Myocyte (in vitro differentiated cells): ENCODE measurements around the gene CBX6. TPM values are rescaled to one million over a fixed set of nuclear protein-coding genes. Genes with fewer than 3 reads are reported as not detected.

Experiments
- DNase-seq: peaks from one replicate; pipeline ENCODE4 v3.0.0-alpha.2; 2012; ENCODE audit warnings: low read depth
- total RNA-seq: library from RNA; depleted of rRNA; stranded (reverse); fragments of >200 nt; gene quantifications from 2 replicates; pipeline ENCODE4 v1.2.3, GENCODE V29; 2014

Gene CBX6
- total RNA-seq, 1 donor from 2014 or later: 26.1 TPM

GRCh38 chr22:38841211-38841610 is 30.8 kb downstream of the CBX6 start:
- DNase-seq: no peak

DNA sequence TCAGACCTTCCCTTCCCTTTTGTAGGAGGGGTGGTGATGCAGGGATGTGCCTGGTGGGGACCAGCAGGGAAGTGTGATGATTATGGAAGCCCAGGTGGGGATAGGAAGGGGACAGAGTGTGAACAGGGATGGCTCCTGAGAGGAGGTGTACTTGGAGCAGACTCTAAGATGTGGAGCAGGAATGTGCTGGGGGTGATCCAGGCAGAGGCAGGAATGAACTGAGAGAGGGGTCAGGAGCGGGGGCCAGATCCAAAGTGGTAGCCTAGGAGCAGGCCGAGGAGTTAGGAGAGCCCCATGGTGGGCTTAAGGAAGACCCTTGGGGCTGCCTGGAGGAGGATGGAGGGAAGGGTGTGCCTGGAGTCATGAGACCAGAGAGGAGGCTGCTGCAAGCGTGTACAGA is 31.9 kb downstream of the CBX6 start:
- no peak for DNase-seq

- no peak for DNase-seq
These were observed 32.3 kb downstream of the CBX6 start for GRCh38 chr22:38839686-38840085.

DNA sequence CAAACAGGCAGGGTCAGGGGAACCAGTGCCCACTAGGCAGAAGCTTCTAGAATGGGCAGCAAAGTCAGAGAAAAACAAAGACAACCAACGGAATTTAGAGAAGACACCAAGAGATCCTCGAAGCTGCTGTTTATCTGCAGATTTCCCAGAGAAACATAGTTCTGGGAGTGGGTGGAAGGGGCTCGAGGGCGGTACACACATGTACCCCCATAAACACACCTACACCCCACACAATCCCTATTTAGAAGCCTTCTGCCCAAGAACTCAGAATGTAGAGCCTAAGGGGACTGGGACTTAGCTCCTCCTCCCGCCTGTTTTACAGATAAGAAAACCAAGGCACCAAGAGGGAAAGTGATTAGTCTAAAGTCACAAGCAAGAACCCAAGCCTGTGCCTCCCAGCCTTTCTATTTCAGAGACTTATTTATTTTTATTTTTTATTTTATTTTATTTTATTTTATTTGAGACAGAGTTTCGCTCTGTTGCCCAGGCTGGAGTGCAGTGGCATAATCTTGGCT is 34.5 kb downstream of the CBX6 start:
- DNase-seq: no peak

- DNase-seq: no peak
These were observed 36.1 kb downstream of the CBX6 start for GRCh38 chr22:38835888-38836301.

DNA sequence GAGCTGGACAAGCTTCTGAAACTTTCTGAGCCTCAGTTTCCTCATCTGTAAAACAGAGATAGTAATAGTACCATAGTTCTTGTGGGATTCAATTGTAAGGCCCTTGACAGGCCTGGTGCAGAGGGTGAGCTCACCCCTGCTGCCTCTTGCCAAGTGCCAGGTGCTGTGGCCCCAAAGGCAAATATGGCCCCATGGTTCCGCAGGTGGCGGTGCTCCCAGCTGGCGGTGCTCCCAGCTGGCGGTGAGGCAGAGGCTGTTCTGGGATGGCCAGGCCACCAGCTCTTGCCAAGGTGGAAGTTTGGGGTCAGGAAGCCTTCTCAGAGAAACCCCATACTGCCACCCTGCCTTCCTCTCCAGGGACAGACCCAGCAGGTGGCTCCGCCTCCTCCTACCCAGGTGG is 37.0 kb downstream of the CBX6 start:
- no peak for DNase-seq

GRCh38 chr22:38834215-38834953 is 37.6 kb downstream of the CBX6 start:
- DNase-seq: no peak

DNA sequence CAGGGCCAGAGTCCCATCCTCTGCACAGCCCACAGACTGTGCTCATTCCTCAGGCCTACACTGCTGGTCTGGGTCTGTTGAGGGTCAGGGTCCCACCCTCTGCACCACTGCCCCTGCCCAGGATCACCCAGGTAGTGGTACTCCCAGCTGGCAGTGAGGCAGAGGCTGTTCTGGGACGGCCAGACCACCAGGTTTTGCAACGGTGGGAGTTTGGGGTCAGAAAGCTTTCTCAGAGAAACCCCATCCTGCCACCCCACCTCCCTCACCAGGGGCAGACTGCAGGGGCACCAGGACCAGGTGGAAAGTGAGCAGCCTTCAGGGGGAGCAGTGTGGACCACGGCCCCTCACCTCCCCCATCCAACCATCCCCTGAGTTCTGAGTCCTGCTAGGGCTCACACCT is 39.0 kb downstream of the CBX6 start:
- no peak for DNase-seq

GRCh38 chr22:38832005-38832978 is 39.7 kb downstream of the CBX6 start:
- DNase-seq: no peak

GRCh38 chr22:38831166-38831945 is 40.7 kb downstream of the CBX6 start:
- no peak for DNase-seq

- no peak for DNase-seq
These were observed 41.2 kb downstream of the CBX6 start for GRCh38 chr22:38830845-38831108.

DNA sequence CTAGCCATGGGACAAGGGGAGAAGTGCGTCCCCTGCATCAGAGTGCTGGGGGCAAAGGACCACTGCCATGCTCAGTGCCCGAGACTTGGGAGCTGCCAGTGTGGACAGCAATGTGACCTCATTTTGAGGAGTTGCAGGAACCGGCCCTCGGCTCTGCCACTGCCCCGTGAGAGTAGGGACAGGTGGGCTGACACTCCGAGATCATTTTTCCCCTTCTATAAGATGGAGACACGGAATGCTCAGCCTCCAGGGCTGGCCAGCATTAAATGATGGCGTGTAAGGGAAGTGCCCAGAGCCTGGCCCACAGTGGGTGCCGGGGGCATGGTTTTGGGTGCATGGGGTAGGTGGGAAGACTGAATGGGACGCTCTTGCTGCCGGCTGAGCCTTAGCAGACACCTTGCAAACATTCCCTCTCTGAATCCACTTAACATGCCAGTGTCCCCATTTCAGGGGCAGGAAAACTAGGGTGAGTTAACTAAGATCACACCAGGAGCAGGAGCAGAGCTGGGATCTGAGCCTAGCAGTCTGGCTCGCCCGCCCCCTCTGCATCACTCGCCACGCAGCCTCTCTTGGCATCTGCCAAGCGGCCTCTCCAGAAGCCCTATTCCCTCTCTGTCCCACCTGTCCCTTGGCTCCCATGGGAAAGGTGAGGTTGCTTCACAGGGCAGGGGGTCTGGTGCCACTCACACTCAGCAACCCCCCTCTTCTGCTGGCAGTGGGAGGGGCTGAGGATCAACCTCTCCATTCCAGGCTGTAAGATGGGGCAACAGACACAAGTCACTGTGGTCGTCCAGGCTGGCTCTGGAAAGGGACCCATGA is 41.8 kb downstream of the CBX6 start:
- DNase-seq: no peak

DNA sequence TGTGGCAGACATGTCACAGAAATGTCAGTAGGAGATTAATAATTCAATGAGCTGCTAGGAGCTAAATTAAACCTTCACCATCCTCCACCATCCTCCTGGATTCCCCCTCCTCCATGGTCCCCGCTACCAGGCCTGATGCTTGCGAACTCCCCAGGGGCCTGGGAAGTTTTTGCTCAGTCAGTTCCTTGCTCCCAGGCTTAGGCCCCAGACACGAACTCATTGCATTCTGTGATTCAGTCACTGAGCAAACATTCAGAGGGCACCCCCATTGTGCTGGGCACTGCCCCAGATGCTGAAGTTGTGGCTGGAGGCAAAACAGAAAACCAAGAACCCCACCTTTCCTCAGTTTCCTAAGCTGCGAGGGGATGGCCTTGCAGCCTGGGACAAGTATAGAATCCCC is 42.5 kb downstream of the CBX6 start:
- DNase-seq: no peak

GRCh38 chr22:38828616-38829205 is 43.3 kb downstream of the CBX6 start:
- no peak for DNase-seq

- DNase-seq: no peak
These were observed 43.8 kb downstream of the CBX6 start for GRCh38 chr22:38828191-38828590.

DNA sequence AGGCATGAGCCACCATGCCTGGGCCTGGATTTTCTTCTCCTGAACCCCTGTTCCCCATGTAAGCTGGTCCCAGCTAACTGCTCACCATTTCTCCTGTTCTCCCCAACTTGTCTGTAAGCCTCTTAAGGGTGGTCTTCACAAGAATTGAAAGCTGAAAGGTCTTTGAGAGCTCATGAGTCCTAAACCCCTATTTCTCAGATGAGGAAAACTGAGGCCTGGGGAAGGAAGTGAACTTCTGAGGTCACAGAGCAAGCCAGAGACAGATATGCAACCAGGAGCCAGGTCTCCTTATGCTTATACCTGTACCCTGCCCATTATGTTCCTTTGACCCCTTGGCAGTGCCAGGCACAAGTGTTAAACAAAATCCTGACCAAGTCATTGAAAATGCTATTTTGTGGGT is 44.5 kb downstream of the CBX6 start:
- no peak for DNase-seq

GRCh38 chr22:38826801-38827200 is 45.2 kb downstream of the CBX6 start:
- no peak for DNase-seq

- DNase-seq: no peak
These were observed 45.6 kb downstream of the CBX6 start for GRCh38 chr22:38826386-38826785.

- peak; percentile 94 for DNase-seq
These were observed 47.4 kb downstream of the CBX6 start for GRCh38 chr22:38824585-38824984.

DNA sequence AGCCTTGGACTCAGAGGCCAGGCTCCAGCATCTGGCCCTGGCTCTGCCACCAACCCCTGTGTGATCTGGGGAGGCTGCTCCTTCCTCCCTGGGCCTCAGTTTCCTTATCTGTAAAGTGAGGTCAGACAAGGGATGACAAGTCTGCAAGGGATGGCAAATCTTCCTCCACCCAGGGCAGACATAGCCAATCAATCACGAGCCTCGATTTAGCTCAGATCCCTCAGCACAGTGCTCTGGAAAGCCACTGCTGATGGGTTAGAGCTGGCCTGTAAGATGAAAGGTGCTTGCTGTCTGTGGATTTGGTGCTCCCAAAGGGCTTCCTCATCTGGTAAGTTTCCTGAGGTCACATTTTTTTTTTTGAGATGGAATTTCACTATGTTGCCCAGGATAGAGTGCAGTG is 48.4 kb downstream of the CBX6 start:
- DNase-seq: no peak
